ENCODE data around the gene TFDP1. TPM values are rescaled to one million over a fixed set of nuclear protein-coding genes. Genes with fewer than 3 reads are reported as not detected.
A peak's percentile ranks its signal among the peaks of the same experiment; 100 is the strongest.

The TFDP1 gene
- total RNA-seq = 10 to 100 TPM; 87.5 to 99.2 TPM

GRCh38 chr13:113584205-113584869 lies at the start of gene TFDP1:
TFDP1 (plus strand) TSS chr13:113584753; CDS start chr13:113585838, 1,085 bp downstream.
- peaks cover 7 to 20% of the 10 kb centered on the region in 2 donors for H3K36me3 Mint-ChIP-seq (ENCODE audit: insufficient read depth in 2 of 2)
- H3K4me3 Mint-ChIP-seq = peak within 1 kb of the TSS; percentile 88 to 96
- H3K9me3 Mint-ChIP-seq = no peaks in the 10 kb centered on the region
- H3K27ac Mint-ChIP-seq = peak within 1 kb of the TSS; percentile 92
- no peaks in the 10 kb centered on the region for H3K27me3 Mint-ChIP-seq (ENCODE audit: low read depth)
- peak; percentile 88 to 90 for ATAC-seq (replicated peaks in 1 of 2)
- DNase-seq = peak; percentile 79 to 80
- peaks cover 46% of the 10 kb centered on the region for H3K4me1 Mint-ChIP-seq (ENCODE audit: low read depth)

- Mint-ChIP-seq H3K4me1 (ENCODE audit: low read depth) (no peaks in the 10 kb centered on the region), H3K4me3 (no peak overlapping the region), H3K36me3 (ENCODE audit: insufficient read depth in 2 of 2) (peaks cover 0 to 8% of the 10 kb centered on the region in 2 donors), H3K27ac (no peak overlapping the region), H3K27me3 (ENCODE audit: low read depth) (no peaks in the 10 kb centered on the region), H3K9me3 (no peaks in the 10 kb centered on the region)
- DNase-seq = no peak
- ATAC-seq (replicated peaks in 1 of 2) = no peak
Measured at GRCh38 chr13:113535381-113535781, 49.2 kb upstream of the TFDP1 start.

GRCh38 chr13:113536461-113537110 lies 48.0 kb upstream of the TFDP1 start:
- no peak for ATAC-seq (replicated peaks in 1 of 2)
- peaks cover 0 to 4% of the 10 kb centered on the region in 2 donors for H3K9me3 Mint-ChIP-seq
- no peaks in the 10 kb centered on the region for H3K27me3 Mint-ChIP-seq (ENCODE audit: low read depth)
- H3K36me3 Mint-ChIP-seq (ENCODE audit: insufficient read depth in 2 of 2) = peaks cover 5 to 15% of the 10 kb centered on the region in 2 donors
- DNase-seq = no peak
- no peak overlapping the region for H3K4me3 Mint-ChIP-seq
- no peaks in the 10 kb centered on the region for H3K4me1 Mint-ChIP-seq (ENCODE audit: low read depth)
- no peak overlapping the region for H3K27ac Mint-ChIP-seq

GRCh38 chr13:113537205-113537604 lies 47.3 kb upstream of the TFDP1 start:
- Mint-ChIP-seq H3K36me3 (ENCODE audit: insufficient read depth in 2 of 2) (peaks cover 5 to 15% of the 10 kb centered on the region in 2 donors), H3K27me3 (ENCODE audit: low read depth) (no peaks in the 10 kb centered on the region), H3K4me3 (no peak overlapping the region), H3K27ac (no peak overlapping the region), H3K4me1 (ENCODE audit: low read depth) (no peaks in the 10 kb centered on the region), H3K9me3 (peaks cover 0 to 4% of the 10 kb centered on the region in 2 donors)
- no peak for DNase-seq
- no peak for ATAC-seq (replicated peaks in 1 of 2)

GRCh38 chr13:113537909-113538688 lies 46.5 kb upstream of the TFDP1 start:
- Mint-ChIP-seq H3K4me3 (no peak overlapping the region), H3K27ac (no peak overlapping the region), H3K9me3 (peaks cover 0 to 4% of the 10 kb centered on the region in 2 donors), H3K27me3 (ENCODE audit: low read depth) (no peaks in the 10 kb centered on the region), H3K36me3 (ENCODE audit: insufficient read depth in 2 of 2) (peaks cover 5 to 15% of the 10 kb centered on the region in 2 donors), H3K4me1 (ENCODE audit: low read depth) (no peaks in the 10 kb centered on the region)
- no peak for DNase-seq
- ATAC-seq (replicated peaks in 1 of 2) = no peak

- Mint-ChIP-seq H3K27ac (no peak overlapping the region), H3K27me3 (ENCODE audit: low read depth) (no peaks in the 10 kb centered on the region), H3K36me3 (ENCODE audit: insufficient read depth in 2 of 2) (peaks cover 5 to 15% of the 10 kb centered on the region in 2 donors), H3K9me3 (peaks cover 0 to 4% of the 10 kb centered on the region in 2 donors), H3K4me1 (ENCODE audit: low read depth) (no peaks in the 10 kb centered on the region), H3K4me3 (no peak overlapping the region)
- DNase-seq (no peak), ATAC-seq (replicated peaks in 1 of 2) (no peak)
Measured at GRCh38 chr13:113538689-113539058, 45.9 kb upstream of the TFDP1 start.

GRCh38 chr13:113539176-113539575 lies 45.4 kb upstream of the TFDP1 start:
- Mint-ChIP-seq H3K9me3 (peaks cover 0 to 4% of the 10 kb centered on the region in 2 donors), H3K27ac (no peak overlapping the region), H3K36me3 (ENCODE audit: insufficient read depth in 2 of 2) (peaks cover 5 to 15% of the 10 kb centered on the region in 2 donors)

GRCh38 chr13:113539822-113540221 lies 44.7 kb upstream of the TFDP1 start:
- peaks cover 0 to 4% of the 10 kb centered on the region in 2 donors for H3K9me3 Mint-ChIP-seq
- H3K27ac Mint-ChIP-seq = no peak overlapping the region
- DNase-seq (no peak), ATAC-seq (replicated peaks in 1 of 2) (no peak)
- H3K4me1 Mint-ChIP-seq (ENCODE audit: low read depth) = no peaks in the 10 kb centered on the region
- H3K4me3 Mint-ChIP-seq = no peak overlapping the region
- no peaks in the 10 kb centered on the region for H3K27me3 Mint-ChIP-seq (ENCODE audit: low read depth)
- peaks cover 5 to 15% of the 10 kb centered on the region in 2 donors for H3K36me3 Mint-ChIP-seq (ENCODE audit: insufficient read depth in 2 of 2)

More at GRCh38 chr13:113539176-113539575, 45.4 kb upstream of the TFDP1 start:
- H3K4me3 Mint-ChIP-seq = no peak overlapping the region
- ATAC-seq (replicated peaks in 1 of 2) (no peak), DNase-seq (no peak)
- H3K4me1 Mint-ChIP-seq (ENCODE audit: low read depth) = no peaks in the 10 kb centered on the region
- no peaks in the 10 kb centered on the region for H3K27me3 Mint-ChIP-seq (ENCODE audit: low read depth)

GRCh38 chr13:113540523-113540922 lies 44.0 kb upstream of the TFDP1 start:
- peaks cover 5 to 15% of the 10 kb centered on the region in 2 donors for H3K36me3 Mint-ChIP-seq (ENCODE audit: insufficient read depth in 2 of 2)
- H3K27ac Mint-ChIP-seq = no peak overlapping the region
- peaks cover under 1% of the 10 kb centered on the region for H3K4me1 Mint-ChIP-seq (ENCODE audit: low read depth)
- ATAC-seq (replicated peaks in 1 of 2) (no peak), DNase-seq (no peak)
- H3K9me3 Mint-ChIP-seq = peaks cover 0 to 4% of the 10 kb centered on the region in 2 donors
- H3K4me3 Mint-ChIP-seq = no peak overlapping the region
- no peaks in the 10 kb centered on the region for H3K27me3 Mint-ChIP-seq (ENCODE audit: low read depth)

- DNase-seq = no peak
- peaks cover 0 to 4% of the 10 kb centered on the region in 2 donors for H3K9me3 Mint-ChIP-seq
- peaks cover 5 to 13% of the 10 kb centered on the region in 2 donors for H3K36me3 Mint-ChIP-seq (ENCODE audit: insufficient read depth in 2 of 2)
- peaks cover 4% of the 10 kb centered on the region for H3K4me1 Mint-ChIP-seq (ENCODE audit: low read depth)
- H3K27ac Mint-ChIP-seq = no peak overlapping the region
- H3K4me3 Mint-ChIP-seq = no peak overlapping the region
- ATAC-seq (replicated peaks in 1 of 2) = no peak
- H3K27me3 Mint-ChIP-seq (ENCODE audit: low read depth) = no peaks in the 10 kb centered on the region
Measured at GRCh38 chr13:113542751-113543424, 41.7 kb upstream of the TFDP1 start.

GRCh38 chr13:113544071-113544891 lies 40.3 kb upstream of the TFDP1 start:
- Mint-ChIP-seq H3K27ac (no peak overlapping the region), H3K27me3 (ENCODE audit: low read depth) (no peaks in the 10 kb centered on the region), H3K4me3 (no peak overlapping the region), H3K4me1 (ENCODE audit: low read depth) (peaks cover 4% of the 10 kb centered on the region), H3K36me3 (ENCODE audit: insufficient read depth in 2 of 2) (peaks cover 5 to 14% of the 10 kb centered on the region in 2 donors), H3K9me3 (peaks cover 0 to 4% of the 10 kb centered on the region in 2 donors)
- no peak for DNase-seq
- no peak for ATAC-seq (replicated peaks in 1 of 2)

GRCh38 chr13:113544896-113545295 lies 39.7 kb upstream of the TFDP1 start:
- H3K9me3 Mint-ChIP-seq = peaks cover 0 to 4% of the 10 kb centered on the region in 2 donors
- no peak overlapping the region for H3K4me3 Mint-ChIP-seq
- H3K27me3 Mint-ChIP-seq (ENCODE audit: low read depth) = no peaks in the 10 kb centered on the region
- no peak overlapping the region for H3K27ac Mint-ChIP-seq
- peaks cover 4% of the 10 kb centered on the region for H3K4me1 Mint-ChIP-seq (ENCODE audit: low read depth)
- peaks cover 5 to 14% of the 10 kb centered on the region in 2 donors for H3K36me3 Mint-ChIP-seq (ENCODE audit: insufficient read depth in 2 of 2)
- ATAC-seq (replicated peaks in 1 of 2) = no peak
- no peak for DNase-seq

Data from activated T-cell treated with anti-CD3 and anti-CD28 coated beads, Interleukin-2, amount 50 U/mL, for 72 hours (primary cell).